Transverse colon (tissue), 4 donors: ENCODE data around the gene CAND2. TPM values are rescaled to one million over a fixed set of nuclear protein-coding genes. Genes with fewer than 3 reads are reported as not detected.

Source experiments
- DNase-seq: peaks from one replicate; pipeline ENCODE4 v3.0.0-alpha.2; 2019
- H3K27ac ChIP-seq, 4 donors: fragments of 200-600 bp; sonication (generic); 2 replicates each; pipeline ENCODE4 v1.5.1; 2016 to 2018; ENCODE audit warnings: inconsistent platforms in 4 of 4
- H3K27me3 ChIP-seq: fragments of 200-600 bp; sonication (generic); 2 replicates; pipeline ENCODE4 v1.5.1; 2017; ENCODE audit warnings: inconsistent platforms
- H3K36me3 ChIP-seq, 4 donors: fragments of 200-600 bp; sonication (generic); 2 replicates each; pipeline ENCODE4 v1.5.1; 2017 to 2019; ENCODE audit warnings: inconsistent platforms in 4 of 4
- H3K4me1 ChIP-seq, 4 donors: fragments of 200-600 bp; sonication (generic); 2 replicates each; pipeline ENCODE4 v1.5.1; 2017 to 2020; ENCODE audit warnings: inconsistent platforms in 4 of 4
- H3K4me3 ChIP-seq, 4 donors: fragments of 200-600 bp; sonication (generic); 1 replicate in 1 of 4; 2 replicates in 3 of 4; pipeline versions ENCODE4 v1.5.1 to v1.6.1; 2017 to 2019; ENCODE audit warnings: inconsistent platforms in 4 of 4
- H3K9me3 ChIP-seq, 2 donors: fragments of 200-600 bp; sonication (generic); 2 replicates each; pipeline ENCODE4 v1.5.1; 2017 to 2019; ENCODE audit warnings: inconsistent platforms in 2 of 2
- CTCF ChIP-seq, 5 experiments: fragments of 200-600 bp in 3 of 5; fragments of 450-650 bp in 2 of 5; sonication (generic) in 3 of 5; IDR thresholded peaks; 1 replicate in 2 of 5; 2 replicates in 3 of 5; pipeline ENCODE4 v1.5.1; 2016 to 2017; ENCODE audit warnings: antibody characterized with exemption in 5 of 5, inconsistent platforms in 3 of 5, mild to moderate bottlenecking in 2 of 5, moderate library complexity in 1 of 5
- EP300 ChIP-seq: sonication (generic); formaldehyde crosslinking; IDR thresholded peaks from one replicate; pipeline ENCODE4 v1.6.1; 2017; ENCODE audit warnings: antibody characterized with exemption, low read depth
- POLR2A ChIP-seq: fragments of 450-650 bp; IDR thresholded peaks from one replicate; pipeline ENCODE4 v1.6.1; 2016; ENCODE audit warnings: antibody characterized with exemption, mild to moderate bottlenecking, moderate library complexity
- POLR2AphosphoS5 ChIP-seq, 3 donors: sonication (generic); formaldehyde crosslinking; IDR thresholded peaks; one replicate each; pipeline ENCODE4 v1.6.1; 2016; ENCODE audit warnings: antibody characterized with exemption in 3 of 3
- WGBS, 2 donors: methylation state at CpG; one replicate each; pipeline ENCODE4 v1.1.5; 2018; ENCODE audit warnings: low coverage in 1 of 2; 5-methylcytosine and 5-hydroxymethylcytosine counted together
- in situ Hi-C, 4 donors: fragments of 200-750 bp; cut with MboI; loops; one replicate each; pipeline versions ENCODE4 v1.15.0 to v1.15.1; 2017; ENCODE audit warnings: low sequenced_read_pairs in 3 of 4, low pct_ligation_motif_present in 1 of 4, low pct_unique_long_range_greater_than_20kb in 1 of 4
- intact Hi-C: fragments of 100-400 bp; cut with DNase I; formaldehyde crosslinking; loops from one replicate; pipeline ENCODE4 v1.15.1; 2023; ENCODE audit warnings: low total_unique reads
- total RNA-seq, 4 donors: library from RNA; depleted of rRNA; stranded (reverse); fragments of >200 nt; gene quantifications; one replicate each; pipeline ENCODE4 v1.1.0, GENCODE V29; 2016

The CAND2 gene
- total RNA-seq, 4 donors from 2014 or later, result 2.7 to 18.3 (median 9.7) TPM

- H3K4me1 ChIP-seq, result no peaks in the 10 kb centered on the region
- H3K36me3 ChIP-seq, result no peaks in the 10 kb centered on the region
- in situ Hi-C loops, result no loop called here
- no peak for DNase-seq
- no peak overlapping the region for H3K27ac ChIP-seq
- WGBS, 2 donors, result 54 to 66% methylated on average over 5 to 7 of the region's 7 CpGs
- TF ChIP-seq POLR2AphosphoS5 (IDR thresholded peaks at IDR 0.05), result no peak
- TF ChIP-seq CTCF (IDR thresholded peaks at IDR 0.05), result no peak
- TF ChIP-seq POLR2A, result no peak
- no peak for TF ChIP-seq EP300
- intact Hi-C loops, result loop anchor here (10.0 kb wide), 1 partner anchor 125 kb away; no protein-coding TSS in a partner anchor
- no peaks in the 10 kb centered on the region for H3K27me3 ChIP-seq
- no peaks in the 10 kb centered on the region for H3K9me3 ChIP-seq
- no peak overlapping the region for H3K4me3 ChIP-seq
Measured at GRCh38 chr3:12859840-12860239, 63.4 kb downstream of the CAND2 start.

- in situ Hi-C loops (no loop called here), intact Hi-C loops (loop anchor here (10.0 kb wide), 1 partner anchor 123 kb away; no protein-coding TSS in a partner anchor)
- TF ChIP-seq EP300 (no peak), POLR2A (no peak), POLR2AphosphoS5 (IDR thresholded peaks at IDR 0.05) (no peak), CTCF (IDR thresholded peaks at IDR 0.05) (no peak)
- Histone ChIP-seq H3K4me3 (no peak overlapping the region), H3K36me3 (no peaks in the 10 kb centered on the region), H3K27me3 (no peaks in the 10 kb centered on the region), H3K9me3 (no peaks in the 10 kb centered on the region), H3K27ac (no peak overlapping the region), H3K4me1 (no peaks in the 10 kb centered on the region)
- 89% methylated on average over 5 of the region's 5 CpGs; no CpG with 5 or more reads in 1 of the 2 donors for WGBS, 2 donors
- DNase-seq, result no peak
Measured at GRCh38 chr3:12861611-12862010, 65.1 kb downstream of the CAND2 start.

- H3K9me3 ChIP-seq, result no peaks in the 10 kb centered on the region
Measured at GRCh38 chr3:12862387-12862786, 65.9 kb downstream of the CAND2 start.

GRCh38 chr3:12865271-12865670 is 68.8 kb downstream of the CAND2 start:
- H3K9me3 ChIP-seq, result no peaks in the 10 kb centered on the region
- no peak for DNase-seq

More at GRCh38 chr3:12862387-12862786, 65.9 kb downstream of the CAND2 start:
- intact Hi-C loops (loop anchor here (10.0 kb wide), 1 partner anchor 122 kb away; no protein-coding TSS in a partner anchor), in situ Hi-C loops (no loop called here)
- Histone ChIP-seq H3K36me3 (no peaks in the 10 kb centered on the region), H3K27me3 (no peaks in the 10 kb centered on the region), H3K27ac (no peak overlapping the region), H3K4me3 (no peak overlapping the region), H3K4me1 (no peaks in the 10 kb centered on the region)
- TF ChIP-seq EP300 (no peak), POLR2A (no peak), POLR2AphosphoS5 (IDR thresholded peaks at IDR 0.05) (no peak), CTCF (IDR thresholded peaks at IDR 0.05) (no peak)
- DNase-seq, result no peak
- 88% methylated on average over 8 of the region's 8 CpGs; no CpG with 5 or more reads in 1 of the 2 donors for WGBS, 2 donors

More at GRCh38 chr3:12865271-12865670, 68.8 kb downstream of the CAND2 start:
- no peak for TF ChIP-seq CTCF (IDR thresholded peaks at IDR 0.05)
- TF ChIP-seq EP300, result no peak
- TF ChIP-seq POLR2A, result no peak
- TF ChIP-seq POLR2AphosphoS5 (IDR thresholded peaks at IDR 0.05), result no peak
- WGBS, 2 donors, result 82% methylated on average over 4 of the region's 4 CpGs; no CpG with 5 or more reads in 1 of the 2 donors
- in situ Hi-C loops, result no loop called here
- Histone ChIP-seq H3K4me1 (peaks cover 3 to 14% (median 11%) of the 10 kb centered on the region in 4 donors), H3K27me3 (peaks cover 9% of the 10 kb centered on the region), H3K4me3 (no peak overlapping the region), H3K36me3 (no peaks in the 10 kb centered on the region), H3K27ac (no peak overlapping the region)
- intact Hi-C loops, result loop anchor here (10.0 kb wide), 1 partner anchor 120 kb away; no protein-coding TSS in a partner anchor
